Mesenchymal stem cell (in vitro differentiated cells and primary cell): ENCODE measurements around the gene SPINK4.
A peak's percentile ranks its signal among the peaks of the same experiment; 100 is the strongest.

Source experiments
- DNase-seq: peaks from one replicate; pipeline ENCODE4 v3.0.0-alpha.2; 2013
- H2AFZ ChIP-seq: one replicate; pipeline ENCODE4 v1.6.1; 2013; ENCODE audit warnings: low read depth, mild to moderate bottlenecking, control low read depth, inconsistent platforms, low read length, moderate library complexity
- H2AK5ac ChIP-seq: 2 replicates; pipeline ENCODE4 v1.6.1; 2013; ENCODE audit warnings: low read length, moderate library complexity, mild to moderate bottlenecking, inconsistent platforms; ENCODE audit not compliant: severe bottlenecking
- H2BK120ac ChIP-seq: one replicate; pipeline ENCODE4 v1.6.1; 2013; ENCODE audit warnings: low read depth, mild to moderate bottlenecking, inconsistent platforms, low read length, moderate library complexity
- H2BK12ac ChIP-seq, 2 experiments: one replicate each; pipeline ENCODE4 v1.6.1; 2013; ENCODE audit warnings: inconsistent platforms in 2 of 2, low read length in 2 of 2, mild to moderate bottlenecking in 2 of 2, moderate library complexity in 2 of 2, control low read depth in 1 of 2
- H2BK15ac ChIP-seq: one replicate; pipeline ENCODE4 v1.6.1; 2013; ENCODE audit warnings: mild to moderate bottlenecking, low read depth, inconsistent platforms; ENCODE audit not compliant: poor library complexity, severe bottlenecking
- H2BK5ac ChIP-seq: 2 replicates; pipeline ENCODE4 v1.6.1; 2013; ENCODE audit warnings: low read depth, mild to moderate bottlenecking, low read length, control low read depth, inconsistent platforms; ENCODE audit not compliant: poor library complexity, severe bottlenecking
- H3K14ac ChIP-seq, 2 experiments: one replicate each; pipeline ENCODE4 v1.6.1; 2013; ENCODE audit warnings: inconsistent platforms in 2 of 2, low read length in 2 of 2, control low read depth in 1 of 2, mild to moderate bottlenecking in 1 of 2, moderate library complexity in 1 of 2
- H3K18ac ChIP-seq, 2 experiments: one replicate each; pipeline ENCODE4 v1.6.1; 2013; ENCODE audit warnings: inconsistent platforms in 2 of 2, low read length in 2 of 2, control low read depth in 1 of 2, low read depth in 1 of 2, mild to moderate bottlenecking in 1 of 2
- H3K23ac ChIP-seq, 2 experiments: one replicate each; pipeline ENCODE4 v1.6.1; 2013; ENCODE audit warnings: inconsistent platforms in 2 of 2, low read length in 2 of 2, mild to moderate bottlenecking in 2 of 2, moderate library complexity in 2 of 2, control low read depth in 1 of 2
- H3K27ac ChIP-seq: 2 replicates; pipeline ENCODE4 v1.5.1; 2013; ENCODE audit warnings: mild to moderate bottlenecking, moderate library complexity, low read length, control low read depth, inconsistent platforms; ENCODE audit not compliant: poor library complexity, severe bottlenecking
- H3K27me3 ChIP-seq, 2 experiments: 2 replicates each; pipeline versions ENCODE4 v1.6.1 to v1.7.0; 2013; ENCODE audit warnings: low read length in 2 of 2, mild to moderate bottlenecking in 2 of 2, moderate library complexity in 2 of 2, control low read depth in 1 of 2, inconsistent platforms in 1 of 2; ENCODE audit not compliant: control insufficient read depth in 1 of 2, insufficient read depth in 1 of 2
- H3K36me3 ChIP-seq, 2 experiments: 2 replicates each; pipeline versions ENCODE4 v1.6.1 to v1.7.0; 2013; ENCODE audit warnings: low read length in 2 of 2, control low read depth in 1 of 2, inconsistent platforms in 1 of 2, low read depth in 1 of 2, mild to moderate bottlenecking in 1 of 2; ENCODE audit not compliant: insufficient read depth in 2 of 2, control insufficient read depth in 1 of 2
- H3K4ac ChIP-seq, 2 experiments: one replicate each; pipeline ENCODE4 v1.6.1; 2013; ENCODE audit warnings: inconsistent platforms in 2 of 2, low read length in 2 of 2, mild to moderate bottlenecking in 2 of 2, moderate library complexity in 2 of 2, control low read depth in 1 of 2, low read depth in 1 of 2
- H3K4me1 ChIP-seq: 2 replicates; pipeline ENCODE4 v1.6.1; 2013; ENCODE audit warnings: low read depth, low read length, control low read depth; ENCODE audit not compliant: control insufficient read depth, insufficient read depth
- H3K4me2 ChIP-seq: 2 replicates; pipeline ENCODE4 v1.6.1; 2013; ENCODE audit warnings: low read length, mild to moderate bottlenecking, inconsistent platforms; ENCODE audit not compliant: poor library complexity, severe bottlenecking
- H3K4me3 ChIP-seq, 2 experiments: 2 replicates each; pipeline versions ENCODE4 v1.5.1 to v1.7.0; 2013; ENCODE audit warnings: low read length in 2 of 2, mild to moderate bottlenecking in 2 of 2, control low read depth in 1 of 2, low read depth in 1 of 2; ENCODE audit not compliant: insufficient read depth in 1 of 2
- H3K79me1 ChIP-seq: replicated peaks from 2 replicates; pipeline ENCODE4 v1.6.1; 2013; ENCODE audit warnings: mild to moderate bottlenecking, control low read depth, low read length, inconsistent platforms; ENCODE audit not compliant: poor library complexity, severe bottlenecking
- H3K9ac ChIP-seq: 2 replicates; pipeline ENCODE4 v1.7.0; 2013; ENCODE audit warnings: mild to moderate bottlenecking, low read length, moderate library complexity
- H3K9me3 ChIP-seq: 2 replicates; pipeline ENCODE4 v1.7.0; 2013; ENCODE audit warnings: mild to moderate bottlenecking, low read length; ENCODE audit not compliant: control insufficient read depth
- H4K8ac ChIP-seq: one replicate; pipeline ENCODE4 v1.6.1; 2013; ENCODE audit warnings: inconsistent platforms, mild to moderate bottlenecking, low read length, moderate library complexity
- H4K91ac ChIP-seq: one replicate; pipeline ENCODE4 v1.6.1; 2013; ENCODE audit warnings: mild to moderate bottlenecking, low read length, inconsistent platforms
- WGBS: methylation state at CpG from one replicate; pipeline ENCODE4 v1.1.7; 2013; ENCODE audit warnings: mixed read lengths; 5-methylcytosine and 5-hydroxymethylcytosine counted together

The SPINK4 gene

DNA sequence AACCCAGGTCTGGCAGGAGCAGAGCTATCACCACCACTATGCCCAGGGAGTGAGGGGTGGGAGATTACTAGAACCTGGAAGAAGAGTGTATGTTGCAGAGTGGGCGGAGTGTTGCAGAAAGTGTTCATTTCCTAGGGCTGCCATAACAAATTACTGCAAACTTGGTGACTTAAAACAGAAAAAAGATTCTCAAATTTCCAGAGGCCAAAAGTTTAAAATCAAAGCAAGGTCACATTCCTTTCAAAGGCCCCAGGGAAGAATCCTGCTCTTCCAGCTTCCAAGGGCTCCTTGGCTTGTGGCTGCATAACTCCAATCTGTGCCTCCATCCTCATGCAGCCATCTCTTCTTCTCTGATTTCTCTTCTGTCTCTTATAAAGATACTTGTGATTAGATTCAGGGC is 30.6 kb upstream of the SPINK4 start:
- H3K4me2 ChIP-seq: no peak overlapping the region
- WGBS: no CpG with 5 or more reads among the region's 1 CpG
- H3K27ac ChIP-seq: no peak overlapping the region
- no peak overlapping the region for H2BK120ac ChIP-seq
- H2AFZ ChIP-seq: no peak overlapping the region
- no peak overlapping the region for H3K9ac ChIP-seq
- H3K36me3 ChIP-seq: no peaks in the 10 kb centered on the region
- peaks cover 5% of the 10 kb centered on the region for H3K4me1 ChIP-seq
- no peak overlapping the region for H3K4me3 ChIP-seq
- no peak overlapping the region for H2BK12ac ChIP-seq
- H3K27me3 ChIP-seq: peaks cover 3 to 18% of the 10 kb centered on the region in 2 experiments
- H3K14ac ChIP-seq: no peak overlapping the region
- no peak overlapping the region for H3K23ac ChIP-seq
- no peak overlapping the region for H3K4ac ChIP-seq
- no peaks in the 10 kb centered on the region for H3K79me1 ChIP-seq
- H4K8ac ChIP-seq: no peak overlapping the region
- no peak overlapping the region for H4K91ac ChIP-seq
- H2BK15ac ChIP-seq: no peak overlapping the region
- no peak for DNase-seq
- no peak overlapping the region for H3K18ac ChIP-seq
- H3K9me3 ChIP-seq: no peaks in the 10 kb centered on the region
- H2AK5ac ChIP-seq: no peak overlapping the region
- H2BK5ac ChIP-seq: no peak overlapping the region

DNA sequence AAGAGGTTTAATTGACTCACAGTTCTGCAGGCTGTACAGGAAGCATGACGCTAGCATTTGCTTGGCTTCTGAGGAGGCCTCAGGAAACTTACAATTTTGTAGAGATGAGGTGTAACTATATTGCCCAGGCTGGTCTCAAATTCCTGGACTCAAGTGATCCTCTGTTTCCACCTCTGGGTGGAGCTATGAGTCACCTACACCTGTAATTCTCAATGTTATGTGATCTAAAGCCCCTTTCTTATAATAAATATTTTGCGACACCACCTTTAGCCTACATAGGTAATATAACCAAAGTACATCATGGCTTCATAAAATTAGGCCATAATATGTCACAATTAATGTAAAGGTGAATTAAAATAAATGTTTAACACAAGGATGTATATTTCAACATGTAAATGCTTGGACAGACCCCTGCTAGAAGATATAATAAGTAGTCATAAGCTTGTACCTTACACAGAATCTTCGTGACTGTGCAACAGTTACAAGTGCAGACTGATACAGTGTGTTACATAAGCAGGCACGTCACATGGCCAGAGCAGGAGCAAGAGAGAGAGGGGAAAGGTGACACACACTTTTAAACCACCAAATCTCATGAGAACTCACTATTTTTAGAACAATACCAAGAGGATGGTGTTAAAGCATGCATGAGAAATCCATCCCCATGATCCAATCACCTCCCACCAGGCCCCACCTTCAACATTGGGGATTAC is 29.8 kb upstream of the SPINK4 start:
- H2BK120ac ChIP-seq: no peak overlapping the region
- no peak overlapping the region for H3K4me2 ChIP-seq
- no peak overlapping the region for H2BK12ac ChIP-seq
- no peak overlapping the region for H2AK5ac ChIP-seq
- H3K36me3 ChIP-seq: no peaks in the 10 kb centered on the region
- H3K4me1 ChIP-seq: peaks cover 5% of the 10 kb centered on the region
- no peak overlapping the region for H3K4ac ChIP-seq
- H4K91ac ChIP-seq: no peak overlapping the region
- no peak overlapping the region for H3K14ac ChIP-seq
- H2AFZ ChIP-seq: no peak overlapping the region
- DNase-seq: no peak
- H3K9ac ChIP-seq: no peak overlapping the region
- no peak overlapping the region for H3K18ac ChIP-seq
- H4K8ac ChIP-seq: no peak overlapping the region
- peaks cover 3 to 19% of the 10 kb centered on the region in 2 experiments for H3K27me3 ChIP-seq
- 70% methylated on average over 2 of the region's 4 CpGs for WGBS
- no peaks in the 10 kb centered on the region for H3K79me1 ChIP-seq
- no peaks in the 10 kb centered on the region for H3K9me3 ChIP-seq
- no peak overlapping the region for H2BK5ac ChIP-seq
- H2BK15ac ChIP-seq: no peak overlapping the region
- H3K27ac ChIP-seq: no peak overlapping the region
- H3K23ac ChIP-seq: no peak overlapping the region
- H3K4me3 ChIP-seq: no peak overlapping the region

DNA sequence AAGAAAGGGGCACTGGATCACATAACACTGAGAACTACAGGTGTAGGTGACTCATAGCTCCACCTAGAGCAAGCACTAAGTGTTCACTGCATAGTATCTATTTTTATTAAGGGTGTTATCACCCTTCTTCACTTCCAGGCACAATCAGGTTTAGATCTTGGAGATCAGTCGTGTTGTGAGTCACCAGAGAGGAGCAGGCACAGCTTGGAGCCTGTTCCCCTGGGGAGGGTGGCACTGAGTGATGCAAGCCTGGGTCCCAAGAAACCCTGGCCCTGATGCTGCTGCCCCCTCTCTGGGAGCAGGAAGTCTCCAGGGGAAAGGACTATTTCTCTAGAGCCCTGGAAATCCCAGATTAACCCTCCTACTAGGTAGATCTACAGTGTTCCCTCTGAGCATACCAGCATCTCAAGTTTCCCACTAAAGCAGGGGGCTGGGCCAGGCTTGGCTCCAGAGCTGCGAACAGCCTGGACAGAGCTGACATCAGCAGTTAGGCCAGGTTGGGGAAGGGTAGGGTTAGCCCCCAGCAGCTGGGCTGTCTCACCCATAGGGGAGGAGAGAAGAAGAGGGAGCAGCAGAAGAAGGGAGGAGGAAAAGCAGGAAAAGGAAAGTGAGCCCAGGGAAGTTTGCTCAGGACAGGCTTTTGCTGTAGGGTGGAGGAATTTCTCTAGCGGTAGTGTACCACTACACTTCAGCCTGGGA is 28.1 kb upstream of the SPINK4 start:
- no peak overlapping the region for H4K91ac ChIP-seq
- no peak for DNase-seq
- no peak overlapping the region for H2BK120ac ChIP-seq
- H4K8ac ChIP-seq: no peak overlapping the region
- no peak overlapping the region for H3K9ac ChIP-seq
- no peaks in the 10 kb centered on the region for H3K9me3 ChIP-seq
- no peak overlapping the region for H2AK5ac ChIP-seq
- H3K4me3 ChIP-seq: no peak overlapping the region
- no peak overlapping the region for H3K4me2 ChIP-seq
- H3K27me3 ChIP-seq: peaks cover 11 to 25% of the 10 kb centered on the region in 2 experiments
- no peak overlapping the region for H3K27ac ChIP-seq
- H3K18ac ChIP-seq: no peak overlapping the region
- no peak overlapping the region for H3K14ac ChIP-seq
- H3K4me1 ChIP-seq: peaks cover 5% of the 10 kb centered on the region
- no peak overlapping the region for H2BK15ac ChIP-seq
- H3K23ac ChIP-seq: no peak overlapping the region
- WGBS: 43% methylated on average over 3 of the region's 3 CpGs
- no peak overlapping the region for H3K4ac ChIP-seq
- no peak overlapping the region for H2BK5ac ChIP-seq
- no peaks in the 10 kb centered on the region for H3K36me3 ChIP-seq
- no peak overlapping the region for H2AFZ ChIP-seq
- peak overlapping the region in 1 of 2 experiments; percentile 10 for H2BK12ac ChIP-seq
- H3K79me1 ChIP-seq: no peaks in the 10 kb centered on the region

DNA sequence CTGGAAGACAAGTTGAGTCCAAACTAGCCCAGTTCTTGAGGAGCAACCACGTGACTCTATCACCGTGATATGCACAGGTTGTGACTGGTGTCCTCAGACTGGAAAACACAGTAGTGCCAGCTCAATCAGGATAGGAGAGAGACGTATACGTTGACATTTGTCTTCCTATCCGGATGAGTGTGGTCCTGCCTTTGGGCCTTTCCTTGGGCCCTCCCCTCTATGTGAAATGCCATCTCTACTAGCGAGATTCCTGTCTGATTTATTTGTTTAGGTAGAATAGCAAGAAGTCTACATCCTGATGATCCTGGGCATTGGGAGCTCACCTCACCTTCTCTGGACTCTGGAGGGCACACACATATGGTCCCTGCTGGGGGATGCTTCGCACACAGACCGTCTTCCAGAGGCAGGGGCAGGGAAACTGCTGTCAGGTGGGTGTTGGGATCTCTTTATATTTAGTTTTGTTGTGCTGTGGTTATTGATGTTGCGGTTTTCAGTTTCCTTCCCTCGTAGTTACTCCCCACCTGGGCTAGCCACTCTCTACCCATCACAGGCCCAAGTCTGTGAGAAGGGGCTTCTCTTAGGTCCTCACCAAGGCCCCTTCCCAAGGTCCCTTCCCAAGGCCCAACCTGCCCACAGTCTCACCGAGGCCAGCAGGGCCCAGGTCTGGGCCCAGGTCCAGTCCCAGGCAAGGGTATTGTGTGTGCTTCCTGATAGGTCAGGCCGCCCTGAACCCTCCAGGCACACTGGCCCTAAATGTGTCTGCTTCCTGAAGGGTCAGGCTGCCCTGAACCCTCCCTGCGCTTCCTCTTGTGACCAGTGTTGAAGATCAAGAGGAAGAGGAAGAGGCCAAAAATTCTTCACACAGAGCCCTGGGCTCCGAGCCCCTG is 19.0 kb upstream of the SPINK4 start:
- Histone ChIP-seq H3K23ac (no peak overlapping the region), H2BK5ac (no peak overlapping the region), H3K4ac (no peak overlapping the region), H3K27ac (no peak overlapping the region), H3K9me3 (no peaks in the 10 kb centered on the region), H3K14ac (no peak overlapping the region), H4K91ac (peak overlapping the region; percentile 58), H2AFZ (no peak overlapping the region), H3K27me3 (peaks cover 11 to 35% of the 10 kb centered on the region in 2 experiments), H3K4me2 (no peak overlapping the region), H3K4me3 (no peak overlapping the region), H3K79me1 (no peaks in the 10 kb centered on the region), H2BK15ac (no peak overlapping the region), H2BK12ac (no peak overlapping the region), H3K18ac (no peak overlapping the region), H2BK120ac (no peak overlapping the region), H3K4me1 (no peaks in the 10 kb centered on the region), H4K8ac (no peak overlapping the region), H3K9ac (no peak overlapping the region), H2AK5ac (no peak overlapping the region), H3K36me3 (no peaks in the 10 kb centered on the region)
- DNase-seq: no peak
- WGBS: 85% methylated on average over 14 of the region's 14 CpGs
